Right lobe of liver (tissue), 6 donors: ENCODE data around the gene BACH2. TPM values are rescaled to one million over a fixed set of nuclear protein-coding genes. Genes with fewer than 3 reads are reported as not detected.
"Not testable (repeated sequence)": the region's sequence is repeated elsewhere in the genome, so short reads cannot be mapped to it uniquely, and the experiment has no call there.

ENCODE experiments used
- ATAC-seq, 4 donors: fragments of 200-7000 bp; cut with Tn5 transposase; one replicate each; pipeline ENCODE4 v1.9.1; 2020; ENCODE audit warnings: mild to moderate bottlenecking in 4 of 4, moderate library complexity in 4 of 4
- DNase-seq, 3 donors: peaks; one replicate each; pipeline ENCODE4 v3.0.0-alpha.2; 2020
- H3K27ac ChIP-seq, 3 donors: fragments of 200-600 bp; one replicate each; pipeline ENCODE4 v1.8.0; 2022
- H3K27me3 ChIP-seq, 2 donors: fragments of 200-600 bp; one replicate each; pipeline ENCODE4 v1.8.0; 2022
- H3K36me3 ChIP-seq, 4 donors: fragments of 200-600 bp; sonication (generic) in 1 of 4; one replicate each; pipeline versions ENCODE4 v1.5.1 to v1.8.0; 2017 to 2022; ENCODE audit warnings: control low read depth in 1 of 4
- H3K4me1 ChIP-seq, 4 donors: fragments of 200-600 bp; sonication (generic) in 1 of 4; one replicate each; pipeline versions ENCODE4 v1.5.1 to v1.8.0; 2017 to 2022; ENCODE audit warnings: control low read depth in 1 of 4
- H3K4me3 ChIP-seq, 3 donors: fragments of 200-600 bp; one replicate each; pipeline ENCODE4 v1.8.0; 2022
- H3K9me3 ChIP-seq, 4 donors: fragments of 200-600 bp; sonication (generic) in 1 of 4; one replicate each; pipeline versions ENCODE4 v1.5.1 to v1.8.0; 2017 to 2022; ENCODE audit warnings: control low read depth in 1 of 4
- POLR2A ChIP-seq: fragments of 450-650 bp; IDR thresholded peaks from one replicate; pipeline ENCODE4 v1.6.1; 2017; ENCODE audit warnings: antibody characterized with exemption, mild to moderate bottlenecking
- WGBS: methylation state at CpG from one replicate; pipeline ENCODE4 v1.1.6; 2018; ENCODE audit warnings: low coverage, low lambda C conversion rate; ENCODE audit not compliant: insufficient coverage; ENCODE audit errors: missing lambda C conversion rate; 5-methylcytosine and 5-hydroxymethylcytosine counted together
- intact Hi-C, 2 donors: fragments of 100-400 bp; cut with DNase I; formaldehyde crosslinking; loops; one replicate each; pipeline versions ENCODE4 v1.11.2 to v1.14.1; 2022
- total RNA-seq, 6 experiments: library from RNA; depleted of rRNA in 2 of 6; stranded (reverse); fragments of >200 nt in 2 of 6; fragmentation: NEBNext Ultra II Directional in 3 of 6; extraction: Animal tissue kit (Norgen Biotek cat#: 25700) in 3 of 6; gene quantifications; one replicate each; pipeline versions ENCODE4 v1.1.0 to v1.2.4, GENCODE V29; 2016 to 2023
- TF ChIP-seq, protein P1 (sequence below), 4 donors: fragments of 200-600 bp in 3 of 4; fragments of 450-650 bp in 1 of 4; IDR thresholded peaks; one replicate each; pipeline versions ENCODE4 v1.5.1 to v1.8.0; 2016 to 2022; ENCODE audit warnings: antibody characterized with exemption in 4 of 4, mild to moderate bottlenecking in 2 of 4
- donor health status: DM: no; HTN: yes; CAD: no.
- donor health status: DM: no; HTN: no; CAD: no.
- donor health status: DM: no; HTN: no; CAD: no.
- donor health status: DM: no; HTN: yes; CAD: no.
- donor health status: DM: no; HTN: yes; CAD: no.

The BACH2 gene
- total RNA-seq, 6 experiments from 2014 or later: 2.6 to 12.6 (median 3.1) TPM

DNA sequence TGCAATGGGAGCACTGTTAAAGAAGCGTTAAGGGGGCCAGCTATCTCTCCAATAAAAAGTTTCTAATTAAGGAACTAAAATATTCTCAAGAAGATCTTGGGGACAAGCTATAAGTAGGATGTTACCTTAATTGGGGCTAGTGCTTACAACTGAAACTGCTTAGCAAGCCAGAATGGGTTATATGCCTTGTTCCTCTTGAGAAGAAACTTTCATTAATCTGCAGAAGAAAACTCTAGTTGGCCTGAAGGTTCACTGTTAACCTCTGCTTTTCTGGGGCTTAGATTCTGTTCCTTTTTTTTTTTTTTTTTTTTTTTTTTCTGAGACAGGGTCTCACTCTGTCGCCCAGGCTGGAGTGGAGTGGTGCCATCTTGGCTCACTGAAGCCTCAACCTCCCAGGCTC lies 82.2 kb downstream of the BACH2 start:
- intact Hi-C loops: no loop called here
- Histone ChIP-seq H3K27me3 (no peaks in the 10 kb centered on the region), H3K36me3 (no peaks in the 10 kb centered on the region), H3K4me3 (no peak overlapping the region), H3K4me1 (peaks cover 0 to 29% (median 11%) of the 10 kb centered on the region in 4 donors), H3K27ac (no peak overlapping the region), H3K9me3 (no peaks in the 10 kb centered on the region)
- DNase-seq (no peak), ATAC-seq (no peak)
- no peak for TF ChIP-seq POLR2A
- TF ChIP-seq, protein P1, sequence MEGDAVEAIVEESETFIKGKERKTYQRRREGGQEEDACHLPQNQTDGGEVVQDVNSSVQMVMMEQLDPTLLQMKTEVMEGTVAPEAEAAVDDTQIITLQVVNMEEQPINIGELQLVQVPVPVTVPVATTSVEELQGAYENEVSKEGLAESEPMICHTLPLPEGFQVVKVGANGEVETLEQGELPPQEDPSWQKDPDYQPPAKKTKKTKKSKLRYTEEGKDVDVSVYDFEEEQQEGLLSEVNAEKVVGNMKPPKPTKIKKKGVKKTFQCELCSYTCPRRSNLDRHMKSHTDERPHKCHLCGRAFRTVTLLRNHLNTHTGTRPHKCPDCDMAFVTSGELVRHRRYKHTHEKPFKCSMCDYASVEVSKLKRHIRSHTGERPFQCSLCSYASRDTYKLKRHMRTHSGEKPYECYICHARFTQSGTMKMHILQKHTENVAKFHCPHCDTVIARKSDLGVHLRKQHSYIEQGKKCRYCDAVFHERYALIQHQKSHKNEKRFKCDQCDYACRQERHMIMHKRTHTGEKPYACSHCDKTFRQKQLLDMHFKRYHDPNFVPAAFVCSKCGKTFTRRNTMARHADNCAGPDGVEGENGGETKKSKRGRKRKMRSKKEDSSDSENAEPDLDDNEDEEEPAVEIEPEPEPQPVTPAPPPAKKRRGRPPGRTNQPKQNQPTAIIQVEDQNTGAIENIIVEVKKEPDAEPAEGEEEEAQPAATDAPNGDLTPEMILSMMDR (IDR thresholded peaks at IDR 0.05): no peak
- WGBS: 86% methylated on average over 1 of the region's 2 CpGs

DNA sequence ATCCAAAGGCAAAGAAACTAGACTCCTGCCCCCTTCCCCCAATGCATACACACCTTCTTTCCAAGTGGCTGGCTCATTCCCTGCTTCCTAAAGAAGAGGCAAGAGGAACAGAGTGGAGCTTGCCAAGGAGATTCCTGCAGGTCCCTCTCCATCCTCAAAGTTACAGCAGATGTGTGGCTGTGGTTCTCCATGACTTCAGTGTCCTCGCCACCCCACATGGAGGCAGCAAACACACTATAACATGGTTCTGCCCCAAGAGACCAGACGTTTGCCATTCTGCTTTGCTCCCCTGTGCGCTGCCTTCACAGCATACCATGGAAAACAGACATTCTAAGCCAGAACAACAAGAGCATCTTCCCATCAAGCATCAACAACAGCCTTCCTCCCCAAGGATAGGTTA lies 84.4 kb downstream of the BACH2 start:
- intact Hi-C loops: no loop called here
- no peak overlapping the region for H3K27ac ChIP-seq
- WGBS: 67% methylated on average over 2 of the region's 3 CpGs
- no peaks in the 10 kb centered on the region for H3K27me3 ChIP-seq
- H3K4me3 ChIP-seq: no peak overlapping the region
- H3K9me3 ChIP-seq: no peaks in the 10 kb centered on the region
- H3K36me3 ChIP-seq: no peaks in the 10 kb centered on the region
- DNase-seq: no peak
- TF ChIP-seq, protein P1 (IDR thresholded peaks at IDR 0.05): no peak
- no peak for TF ChIP-seq POLR2A
- H3K4me1 ChIP-seq: peaks cover 0 to 12% (median 7%) of the 10 kb centered on the region in 4 donors
- no peak for ATAC-seq

DNA sequence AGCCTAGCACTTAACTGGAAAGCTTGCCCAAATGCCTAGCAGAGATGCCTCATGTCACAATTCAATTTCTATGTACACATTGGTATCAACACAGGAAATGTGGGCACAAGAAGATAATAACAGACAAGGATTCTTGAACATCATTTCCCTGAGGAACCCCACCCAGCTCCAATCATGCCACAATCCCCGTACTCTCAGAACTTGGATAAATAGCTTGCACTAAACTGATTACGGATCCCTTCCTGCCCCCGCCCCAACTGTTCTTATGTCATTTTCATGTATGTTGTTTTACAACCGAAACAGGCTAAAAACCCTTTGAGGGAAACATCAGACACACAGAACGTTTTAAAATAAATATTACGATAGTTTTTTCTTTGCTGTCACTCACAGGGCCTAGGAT lies 87.1 kb downstream of the BACH2 start:
- DNase-seq: no peak
- TF ChIP-seq, protein P1 (IDR thresholded peaks at IDR 0.05): no peak
- no peak for TF ChIP-seq POLR2A
- intact Hi-C loops: no loop called here
- Histone ChIP-seq H3K36me3 (no peaks in the 10 kb centered on the region), H3K4me1 (no peaks in the 10 kb centered on the region), H3K4me3 (no peak overlapping the region), H3K9me3 (no peaks in the 10 kb centered on the region), H3K27ac (no peak overlapping the region), H3K27me3 (no peaks in the 10 kb centered on the region)
- 73% methylated on average over 6 of the region's 6 CpGs for WGBS
- ATAC-seq: no peak

DNA sequence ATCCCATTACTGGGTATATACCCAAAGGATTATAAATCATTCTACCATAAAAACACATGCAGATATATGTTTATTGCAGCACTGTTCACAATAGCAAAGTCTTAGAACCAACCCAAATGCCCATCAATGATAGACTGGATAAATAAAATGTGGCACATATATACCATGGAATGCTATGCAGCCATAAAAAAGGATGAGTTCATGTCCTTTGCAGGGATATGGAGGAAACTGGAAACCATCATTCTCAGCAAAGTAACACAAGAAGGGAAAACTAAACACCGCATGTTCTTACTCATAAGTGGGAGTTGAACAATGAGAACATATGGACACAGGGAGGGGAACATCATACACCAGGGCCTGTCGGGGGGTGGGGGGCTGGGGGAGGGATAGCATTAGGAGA lies 88.0 kb downstream of the BACH2 start:
- H3K4me1 ChIP-seq, H3K27me3 ChIP-seq, DNase-seq, H3K9me3 ChIP-seq, ATAC-seq, intact Hi-C loops, H3K36me3 ChIP-seq, H3K4me3 ChIP-seq, H3K27ac ChIP-seq: not testable (repeated sequence)
- 88% methylated on average over 2 of the region's 2 CpGs for WGBS

DNA sequence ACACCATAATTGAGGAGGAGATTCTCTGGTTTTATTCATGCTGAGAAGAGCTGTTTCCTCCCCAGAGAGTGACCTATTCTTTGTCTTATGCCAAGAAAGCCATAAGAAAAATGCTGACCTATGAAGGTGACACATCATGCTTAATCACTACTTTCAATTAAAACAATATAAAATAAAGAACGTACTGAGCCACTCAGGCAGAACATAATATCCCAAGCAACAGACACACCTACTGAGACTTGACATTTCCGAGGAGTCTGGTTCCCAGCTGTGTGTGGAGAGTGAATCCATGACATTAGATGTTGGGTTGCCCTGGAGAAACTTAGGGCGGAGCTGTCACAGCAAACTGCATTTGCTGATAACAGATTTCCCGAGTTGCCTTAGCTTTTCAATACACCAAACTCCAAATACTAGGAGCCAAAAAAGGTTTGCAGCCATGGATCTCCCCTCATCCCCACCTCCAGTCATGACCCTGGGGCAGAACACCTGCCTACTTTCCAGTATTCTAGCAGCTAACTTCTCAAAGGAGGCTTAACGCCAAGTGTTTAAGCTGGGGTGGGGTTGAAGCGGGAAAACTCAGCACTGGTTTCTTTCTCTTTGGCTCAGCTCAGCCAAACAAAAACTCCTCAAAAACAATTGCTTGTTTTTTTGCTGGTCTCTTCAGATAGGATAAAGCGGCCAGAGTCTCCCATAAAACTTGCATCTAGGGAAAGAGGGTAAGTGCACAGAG lies 92.2 kb downstream of the BACH2 start:
- WGBS: 81% methylated on average over 3 of the region's 7 CpGs
- ATAC-seq: no peak

More for the DNA sequence above, 92.2 kb downstream of the BACH2 start:
- Histone ChIP-seq H3K9me3 (no peaks in the 10 kb centered on the region), H3K4me3 (no peak overlapping the region), H3K27me3 (no peaks in the 10 kb centered on the region), H3K36me3 (no peaks in the 10 kb centered on the region), H3K27ac (peak overlapping the region in 1 of 3 donors; percentile 58), H3K4me1 (peaks cover 0 to 20% (median 3%) of the 10 kb centered on the region in 4 donors)
- TF ChIP-seq, protein P1 (IDR thresholded peaks at IDR 0.05): no peak
- no peak for TF ChIP-seq POLR2A
- intact Hi-C loops: no loop called here
- DNase-seq: no peak
